Measurements from ENCODE around the gene WSCD2. TPM values are rescaled to one million over a fixed set of nuclear protein-coding genes. Genes with fewer than 3 reads are reported as not detected.

Gene WSCD2
- total and polyA plus RNA-seq, 3 donors from 2014 or later: 0.50 to 1.7 (median 0.94) TPM

DNA sequence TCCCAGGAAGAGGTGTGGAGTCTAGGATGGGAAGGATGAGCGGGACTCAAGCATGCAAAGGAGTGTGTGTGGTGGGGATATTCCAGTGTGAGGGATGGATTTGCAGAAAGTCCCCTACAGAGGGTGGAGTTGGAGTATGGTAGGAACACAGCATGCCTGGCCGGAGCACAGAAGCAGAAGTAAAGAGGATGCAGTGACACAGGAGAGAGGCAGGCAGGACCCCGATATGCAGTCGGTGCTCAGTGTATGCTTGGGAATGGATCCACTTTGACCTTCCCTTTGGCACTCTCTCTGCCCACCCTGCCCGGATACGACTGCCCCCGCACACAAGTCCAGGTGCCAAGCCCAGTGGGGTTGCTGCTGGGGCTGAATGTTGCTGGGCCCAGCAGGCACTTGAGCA is 21.3 kb downstream of the WSCD2 start:
- no peak for DNase-seq
- Histone ChIP-seq H3K27me3 (no peaks in the 10 kb centered on the region), H3K9me3 (no peaks in the 10 kb centered on the region), H3K27ac (no peak overlapping the region), H3K4me3 (no peak overlapping the region), H3K4me1 (no peaks in the 10 kb centered on the region), H3K36me3 (ENCODE audit: low read depth, missing control alignments) (no peaks in the 10 kb centered on the region)
- 89 to 95% methylated on average over 5 to 7 of the region's 7 CpGs for WGBS, 2 donors
- intact Hi-C loops (cut with DNase I; ENCODE audit: low total_unique reads): no loop called here
- TF ChIP-seq POLR2A (IDR thresholded peaks at IDR 0.05): no peak
- TF ChIP-seq, protein P1, sequence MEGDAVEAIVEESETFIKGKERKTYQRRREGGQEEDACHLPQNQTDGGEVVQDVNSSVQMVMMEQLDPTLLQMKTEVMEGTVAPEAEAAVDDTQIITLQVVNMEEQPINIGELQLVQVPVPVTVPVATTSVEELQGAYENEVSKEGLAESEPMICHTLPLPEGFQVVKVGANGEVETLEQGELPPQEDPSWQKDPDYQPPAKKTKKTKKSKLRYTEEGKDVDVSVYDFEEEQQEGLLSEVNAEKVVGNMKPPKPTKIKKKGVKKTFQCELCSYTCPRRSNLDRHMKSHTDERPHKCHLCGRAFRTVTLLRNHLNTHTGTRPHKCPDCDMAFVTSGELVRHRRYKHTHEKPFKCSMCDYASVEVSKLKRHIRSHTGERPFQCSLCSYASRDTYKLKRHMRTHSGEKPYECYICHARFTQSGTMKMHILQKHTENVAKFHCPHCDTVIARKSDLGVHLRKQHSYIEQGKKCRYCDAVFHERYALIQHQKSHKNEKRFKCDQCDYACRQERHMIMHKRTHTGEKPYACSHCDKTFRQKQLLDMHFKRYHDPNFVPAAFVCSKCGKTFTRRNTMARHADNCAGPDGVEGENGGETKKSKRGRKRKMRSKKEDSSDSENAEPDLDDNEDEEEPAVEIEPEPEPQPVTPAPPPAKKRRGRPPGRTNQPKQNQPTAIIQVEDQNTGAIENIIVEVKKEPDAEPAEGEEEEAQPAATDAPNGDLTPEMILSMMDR (IDR thresholded peaks at IDR 0.05): no peak

DNA sequence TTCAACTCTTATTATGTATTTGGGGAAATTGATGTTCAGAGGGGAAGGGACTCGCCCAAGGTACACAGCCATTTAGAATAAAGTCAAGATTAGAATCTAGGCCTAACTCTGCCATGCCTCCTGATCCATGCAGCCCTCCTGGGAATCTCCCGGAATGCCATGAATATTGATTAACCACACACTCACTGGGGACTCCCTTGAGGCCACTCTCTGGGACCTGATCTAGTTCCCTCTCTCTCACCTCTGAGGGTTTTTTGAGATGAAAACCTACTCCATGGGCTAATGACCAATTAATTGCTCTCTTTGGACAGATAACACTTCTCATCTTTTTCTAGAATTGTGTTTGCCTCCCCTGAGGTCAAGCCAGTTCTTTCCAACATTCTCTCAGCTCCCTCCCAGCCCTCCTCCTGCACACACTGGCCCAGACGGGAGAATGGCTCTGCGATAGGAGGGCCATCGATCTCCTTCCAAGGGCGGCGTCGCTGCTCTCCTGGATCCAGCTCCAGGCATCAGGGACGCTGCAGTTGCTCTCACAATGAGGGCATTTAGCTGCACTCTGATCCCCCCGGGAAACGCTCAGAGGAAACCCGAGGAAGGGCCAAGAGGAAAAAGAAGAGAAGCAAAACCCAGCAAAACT is 22.6 kb downstream of the WSCD2 start:
- Histone ChIP-seq H3K4me3 (no peak overlapping the region), H3K36me3 (ENCODE audit: low read depth, missing control alignments) (no peaks in the 10 kb centered on the region), H3K27me3 (no peaks in the 10 kb centered on the region), H3K9me3 (no peaks in the 10 kb centered on the region), H3K27ac (no peak overlapping the region), H3K4me1 (no peaks in the 10 kb centered on the region)
- intact Hi-C loops (cut with DNase I; ENCODE audit: low total_unique reads): no loop called here
- TF ChIP-seq, protein P1 (IDR thresholded peaks at IDR 0.05): no peak
- TF ChIP-seq POLR2A (IDR thresholded peaks at IDR 0.05): no peak
- DNase-seq: no peak
- WGBS, 2 donors: 51 to 68% methylated on average over 12 of the region's 12 CpGs

DNA sequence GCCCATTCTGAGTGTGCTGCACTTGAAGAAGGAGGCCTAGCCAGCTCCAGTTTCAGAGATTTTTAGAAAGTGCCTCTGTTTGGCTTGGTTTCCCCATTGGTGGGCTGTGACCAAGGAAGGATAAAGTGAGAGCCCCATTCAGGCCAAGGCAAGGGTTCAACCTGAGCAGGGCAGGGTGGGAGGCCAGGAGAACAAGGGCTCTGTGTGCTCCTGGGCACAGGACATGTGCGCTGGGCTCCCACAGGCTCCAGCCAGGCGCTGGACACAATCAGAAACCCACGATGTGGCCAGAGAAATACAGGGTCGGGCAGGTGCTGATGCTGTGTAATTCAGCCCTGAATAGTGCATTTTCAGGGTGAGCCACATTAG is 23.1 kb downstream of the WSCD2 start:
- no peak for TF ChIP-seq POLR2A (IDR thresholded peaks at IDR 0.05)
- TF ChIP-seq, protein P1 (IDR thresholded peaks at IDR 0.05): no peak
- Histone ChIP-seq H3K9me3 (no peaks in the 10 kb centered on the region), H3K27me3 (no peaks in the 10 kb centered on the region), H3K36me3 (ENCODE audit: low read depth, missing control alignments) (no peaks in the 10 kb centered on the region), H3K4me1 (no peaks in the 10 kb centered on the region), H3K27ac (no peak overlapping the region), H3K4me3 (no peak overlapping the region)
- 72 to 77% methylated on average over 2 to 4 of the region's 4 CpGs for WGBS, 2 donors
- no peak for DNase-seq
- intact Hi-C loops (cut with DNase I; ENCODE audit: low total_unique reads): no loop called here

DNA sequence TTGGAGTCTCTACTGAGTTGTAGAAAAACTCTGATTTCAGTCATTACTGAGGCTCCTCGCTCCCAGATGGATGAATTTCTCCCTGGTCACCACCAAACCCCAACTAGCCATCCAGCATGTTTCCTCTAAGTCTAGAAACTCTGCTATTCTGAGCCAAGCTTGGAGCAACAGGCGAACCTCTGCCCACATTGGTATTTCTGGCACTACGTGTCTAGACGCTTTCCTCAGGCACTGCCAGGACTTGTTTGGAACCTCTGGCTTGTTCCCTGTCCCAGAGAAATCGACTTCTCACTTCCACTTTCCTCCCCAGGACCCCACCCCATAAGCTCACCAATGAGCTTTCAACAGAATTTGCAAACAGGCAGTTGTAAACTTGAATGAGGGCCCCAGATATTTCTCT is 27.6 kb downstream of the WSCD2 start:
- TF ChIP-seq POLR2A (IDR thresholded peaks at IDR 0.05): no peak
- TF ChIP-seq, protein P1 (IDR thresholded peaks at IDR 0.05): no peak
- Histone ChIP-seq H3K36me3 (ENCODE audit: low read depth, missing control alignments) (no peaks in the 10 kb centered on the region), H3K27ac (no peak overlapping the region), H3K4me3 (no peak overlapping the region), H3K9me3 (no peaks in the 10 kb centered on the region), H3K4me1 (peaks cover 9% of the 10 kb centered on the region), H3K27me3 (no peaks in the 10 kb centered on the region)
- no peak for DNase-seq
- intact Hi-C loops (cut with DNase I; ENCODE audit: low total_unique reads): no loop called here
- 70 to 72% methylated on average over 5 of the region's 5 CpGs for WGBS, 2 donors

DNA sequence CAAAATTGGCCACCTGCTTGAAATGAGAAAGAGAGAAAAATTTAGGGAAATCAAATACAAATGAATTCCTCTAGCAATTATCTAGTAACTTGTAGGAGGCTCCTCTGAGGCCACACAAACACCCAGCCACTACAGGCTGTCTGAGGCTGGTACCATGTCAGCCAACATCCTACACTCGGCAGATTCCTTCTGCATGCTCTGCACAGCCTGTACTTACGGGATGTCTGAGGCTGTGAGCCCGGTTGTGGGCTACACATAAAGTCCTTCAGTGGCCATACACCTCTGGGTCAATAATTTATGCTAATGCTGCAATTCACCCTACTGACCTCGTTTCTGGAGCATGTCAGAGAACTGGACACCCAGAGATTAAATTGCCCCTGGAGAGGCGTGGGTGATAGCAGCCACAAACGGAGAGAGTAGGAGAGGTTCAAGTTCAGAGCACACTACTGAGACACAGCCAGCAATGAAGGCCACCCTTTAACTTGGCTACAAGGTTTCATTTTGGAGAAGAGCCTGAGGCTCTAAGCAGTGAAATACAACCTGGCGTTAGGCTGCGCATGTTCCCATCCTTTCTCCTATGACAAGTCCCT is 28.9 kb downstream of the WSCD2 start:
- intact Hi-C loops (cut with DNase I; ENCODE audit: low total_unique reads): no loop called here
- Histone ChIP-seq H3K9me3 (no peaks in the 10 kb centered on the region), H3K27me3 (no peaks in the 10 kb centered on the region), H3K4me3 (no peak overlapping the region), H3K27ac (no peak overlapping the region), H3K36me3 (ENCODE audit: low read depth, missing control alignments) (no peaks in the 10 kb centered on the region), H3K4me1 (peaks cover 9% of the 10 kb centered on the region)
- TF ChIP-seq, protein P1 (IDR thresholded peaks at IDR 0.05): no peak
- TF ChIP-seq POLR2A (IDR thresholded peaks at IDR 0.05): no peak
- WGBS, 2 donors: 31 to 34% methylated on average over 5 to 8 of the region's 8 CpGs
- peak; percentile 21 for DNase-seq
